ENCODE measurements around the gene RGR.
A peak's percentile ranks its signal among the peaks of the same experiment; 100 is the strongest.

The RGR gene

DNA sequence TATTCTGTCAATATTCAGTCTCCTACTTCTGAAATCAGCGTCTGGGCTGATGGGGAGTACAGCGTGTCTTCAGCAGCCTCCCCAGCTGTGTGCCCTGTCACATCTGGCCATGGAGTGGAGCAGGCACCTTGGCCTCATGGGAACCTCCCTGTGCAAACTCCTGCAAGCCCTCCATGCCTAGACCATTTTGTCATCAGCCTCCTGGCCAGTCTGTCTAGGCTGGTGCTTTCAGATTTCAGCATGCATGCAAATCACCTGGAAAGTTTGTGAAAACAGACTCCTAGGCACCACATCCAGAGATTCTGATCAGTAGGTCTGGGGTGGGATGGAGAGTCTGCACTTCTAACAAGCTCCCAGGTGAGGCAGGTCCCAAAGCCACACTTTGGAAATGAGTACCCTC lies 57.4 kb downstream of the RGR start:
- no peak for DNase-seq

DNA sequence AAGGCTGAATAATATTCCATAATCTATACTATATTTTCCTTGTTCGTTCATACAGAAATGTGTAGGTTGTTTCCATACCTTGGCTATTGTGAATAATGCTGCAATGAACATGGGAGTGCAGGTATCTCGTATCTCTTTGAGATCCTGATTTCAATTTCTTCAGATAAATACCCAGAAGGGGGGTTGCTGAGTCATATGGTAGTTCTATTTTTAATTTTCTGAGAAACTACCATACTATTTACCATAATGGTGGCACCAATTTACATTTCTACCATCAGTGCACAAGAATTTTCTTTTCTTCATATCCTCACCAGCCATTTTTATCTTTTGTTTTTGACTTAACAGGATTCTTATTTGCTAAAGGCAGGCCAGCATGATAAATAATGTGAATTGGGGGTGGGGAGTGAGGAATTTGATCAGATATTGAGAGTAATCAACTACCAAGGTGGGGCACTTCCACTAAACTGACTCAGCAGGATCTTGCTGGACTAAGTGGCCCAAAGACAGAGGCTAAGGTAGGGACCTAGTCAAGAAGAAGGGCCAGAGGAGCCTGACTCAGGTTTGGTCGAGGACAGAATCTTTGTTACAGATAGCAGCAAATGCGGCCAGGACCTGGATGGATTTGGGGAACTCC lies 62.0 kb downstream of the RGR start:
- no peak for DNase-seq

- DNase-seq, result no peak
Observed at GRCh38 chr10:84308021-84308420, 63.2 kb downstream of the RGR start.

DNA sequence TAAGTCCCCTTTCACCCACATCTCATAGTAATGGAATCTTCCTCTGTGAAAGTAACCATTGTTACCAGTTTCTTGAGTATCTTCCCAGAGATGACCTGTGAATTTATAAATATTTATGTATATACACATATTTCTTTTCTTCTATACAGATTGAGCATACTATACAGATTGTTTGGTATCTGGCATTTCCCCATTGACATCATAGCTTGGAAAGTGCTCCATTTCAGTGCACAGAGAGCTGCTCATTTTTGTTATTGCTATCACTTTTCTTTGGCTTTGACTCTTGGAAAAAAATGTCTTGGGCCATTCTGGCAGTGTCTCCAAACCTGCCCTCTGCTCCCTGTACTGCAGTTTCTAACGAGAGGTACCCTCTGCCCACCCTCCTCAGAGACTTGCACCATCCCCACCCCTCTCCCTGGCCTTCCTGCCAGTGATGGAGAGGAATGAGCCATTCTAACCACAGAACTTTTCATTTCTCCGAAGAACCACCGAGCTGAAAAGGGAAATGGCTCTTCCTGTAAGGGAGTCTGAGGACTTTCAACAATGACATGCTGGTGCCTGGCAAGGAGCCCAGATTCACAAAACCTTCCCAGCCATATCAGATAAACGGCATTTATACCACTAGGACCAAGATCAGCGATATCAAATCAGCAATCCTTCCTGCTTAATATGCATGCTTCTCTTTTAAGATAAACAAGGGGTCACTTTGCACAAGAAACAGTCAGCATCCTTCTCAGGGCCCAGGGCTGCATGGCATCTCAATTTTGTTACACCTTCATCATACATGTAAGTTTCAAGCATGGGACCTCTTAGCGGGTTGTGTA lies 63.8 kb downstream of the RGR start:
- DNase-seq, result peak; percentile 13

All from NCI-H1105 (cell line).